Natural killer cell (primary cell): ENCODE measurements around the gene DHRS3. TPM values are rescaled to one million over a fixed set of nuclear protein-coding genes. Genes with fewer than 3 reads are reported as not detected.

Experiments
- ATAC-seq, 3 donors: fragments of 150-1000 bp in 2 of 3; fragments of 200-7000 bp in 1 of 3; cut with Tn5 transposase; 1 replicate in 1 of 3; 2 replicates in 2 of 3; pipeline ENCODE4 v1.10.0; 2021; ENCODE audit warnings: mild to moderate bottlenecking in 2 of 3, moderate library complexity in 2 of 3
- DNase-seq, 2 donors: peaks; one replicate each; pipeline versions ENCODE4 v3.0.0 to v3.0.0-alpha.2; 2013 to 2021; ENCODE audit warnings: mixed read lengths in 1 of 2
- H3K27ac ChIP-seq: one replicate; pipeline ENCODE4 v1.5.1; 2013; ENCODE audit warnings: mild to moderate bottlenecking, low read length
- H3K27me3 ChIP-seq: one replicate; pipeline ENCODE4 v1.6.1; 2013; ENCODE audit warnings: low read length; ENCODE audit not compliant: control insufficient read depth, insufficient read depth
- H3K36me3 ChIP-seq: one replicate; pipeline ENCODE4 v1.6.1; 2013; ENCODE audit warnings: low read length; ENCODE audit not compliant: control insufficient read depth, insufficient read depth
- H3K4me1 ChIP-seq: one replicate; pipeline ENCODE4 v1.6.1; 2013; ENCODE audit warnings: low read length; ENCODE audit not compliant: control insufficient read depth, insufficient read depth
- H3K4me3 ChIP-seq: one replicate; pipeline ENCODE4 v1.5.1; 2013; ENCODE audit warnings: low read length
- H3K9me3 ChIP-seq: one replicate; pipeline ENCODE4 v1.6.1; 2013; ENCODE audit warnings: low read length; ENCODE audit not compliant: control insufficient read depth, insufficient read depth
- H3K27ac Mint-ChIP-seq, 2 donors: one replicate each; pipeline ENCODE4 v1.8.0; 2022; ENCODE audit warnings: mild to moderate bottlenecking in 2 of 2, mixed read lengths in 2 of 2, moderate library complexity in 1 of 2
- H3K27me3 Mint-ChIP-seq, 2 donors: one replicate each; pipeline ENCODE4 v1.8.0; 2022; ENCODE audit warnings: low read depth in 2 of 2, mixed read lengths in 2 of 2
- H3K36me3 Mint-ChIP-seq: one replicate; pipeline ENCODE4 v1.8.0; 2022; ENCODE audit warnings: mixed read lengths
- H3K4me1 Mint-ChIP-seq, 2 donors: one replicate each; pipeline ENCODE4 v1.8.0; 2022; ENCODE audit warnings: mixed read lengths in 2 of 2
- H3K4me3 Mint-ChIP-seq: one replicate; pipeline ENCODE4 v1.8.0; 2022; ENCODE audit warnings: mild to moderate bottlenecking, moderate library complexity, mixed read lengths
- H3K9me3 Mint-ChIP-seq, 2 donors: one replicate each; pipeline ENCODE4 v1.8.0; 2022; ENCODE audit warnings: mixed read lengths in 2 of 2
- CTCF ChIP-seq: fragments of 200-600 bp; IDR thresholded peaks from one replicate; pipeline ENCODE4 v1.8.0; 2022; ENCODE audit warnings: antibody characterized with exemption
- WGBS: methylation state at CpG from one replicate; pipeline ENCODE4 v1.1.7; 2013; ENCODE audit warnings: missing lambda C conversion rate; ENCODE audit not compliant: insufficient coverage; 5-methylcytosine and 5-hydroxymethylcytosine counted together
- intact Hi-C: fragments of 100-400 bp; cut with micrococcal nuclease; formaldehyde crosslinking; loops from one replicate; pipeline ENCODE4 v1.14.2; 2022
- total RNA-seq, 4 donors: library from RNA; stranded (reverse); fragments of 120-200 nt in 1 of 4; gene quantifications; one replicate each; pipeline versions ENCODE4 v1.2.3 to v1.2.4, GENCODE V29; 2013 to 2022

Gene DHRS3
- total RNA-seq, 3 donors from 2014 or later (not counting 1 experiment from before 2014, with no cell fraction given), result 106 to 175 (median 153) TPM

GRCh38 chr1:12631571-12631970, 13.6 kb upstream of the DHRS3 start:
- Mint-ChIP-seq H3K4me3 (no peak overlapping the region), H3K27ac (no peak overlapping the region), H3K9me3 (no peaks in the 10 kb centered on the region), H3K36me3 (no peaks in the 10 kb centered on the region), H3K27me3 (peaks cover 0 to 6% of the 10 kb centered on the region in 2 donors), H3K4me1 (peaks cover 18 to 24% of the 10 kb centered on the region in 2 donors)
- Histone ChIP-seq H3K9me3 (no peaks in the 10 kb centered on the region), H3K4me3 (no peak overlapping the region), H3K36me3 (no peaks in the 10 kb centered on the region), H3K27me3 (no peaks in the 10 kb centered on the region), H3K27ac (no peak overlapping the region), H3K4me1 (peaks cover 23% of the 10 kb centered on the region)
- ATAC-seq, result no peak
- DNase-seq, result no peak
- WGBS, result 97% methylated on average over 8 of the region's 8 CpGs
- intact Hi-C loops, result no loop called here
- TF ChIP-seq CTCF, result no peak

- 79% methylated on average over 6 of the region's 6 CpGs for WGBS
- H3K36me3 ChIP-seq, result no peaks in the 10 kb centered on the region
- Mint-ChIP-seq H3K27me3 (peaks cover 0 to 6% of the 10 kb centered on the region in 2 donors), H3K9me3 (no peaks in the 10 kb centered on the region), H3K4me1 (peaks cover 18 to 24% of the 10 kb centered on the region in 2 donors), H3K4me3 (no peak overlapping the region), H3K36me3 (no peaks in the 10 kb centered on the region), H3K27ac (no peak overlapping the region)
- intact Hi-C loops, result no loop called here
- DNase-seq (no peak), ATAC-seq (no peak)
- no peaks in the 10 kb centered on the region for H3K27me3 ChIP-seq
- no peak overlapping the region for H3K27ac ChIP-seq
- H3K4me3 ChIP-seq, result no peak overlapping the region
- no peaks in the 10 kb centered on the region for H3K9me3 ChIP-seq
- peaks cover 23% of the 10 kb centered on the region for H3K4me1 ChIP-seq
- no peak for TF ChIP-seq CTCF
Measured at GRCh38 chr1:12630946-12631530, 13.0 kb upstream of the DHRS3 start.

- no peaks in the 10 kb centered on the region for H3K36me3 ChIP-seq
- no peaks in the 10 kb centered on the region for H3K36me3 Mint-ChIP-seq
- intact Hi-C loops, result no loop called here
- no peaks in the 10 kb centered on the region for H3K9me3 ChIP-seq
- no peak overlapping the region for H3K27ac Mint-ChIP-seq
- no peak for TF ChIP-seq CTCF
- no peak overlapping the region for H3K27ac ChIP-seq
- no peak overlapping the region for H3K4me3 ChIP-seq
- H3K4me1 Mint-ChIP-seq, result peaks cover 18 to 24% of the 10 kb centered on the region in 2 donors
- peaks cover 23% of the 10 kb centered on the region for H3K4me1 ChIP-seq
- peaks cover 0 to 6% of the 10 kb centered on the region in 2 donors for H3K27me3 Mint-ChIP-seq
- H3K27me3 ChIP-seq, result no peaks in the 10 kb centered on the region
- no peak overlapping the region for H3K4me3 Mint-ChIP-seq
- WGBS, result 90% methylated on average over 15 of the region's 15 CpGs
- DNase-seq (no peak), ATAC-seq (no peak)
- no peaks in the 10 kb centered on the region for H3K9me3 Mint-ChIP-seq
Measured at GRCh38 chr1:12629985-12630760, 12.2 kb upstream of the DHRS3 start.
